Measurements from ENCODE around the gene ZFYVE9. TPM values are rescaled to one million over a fixed set of nuclear protein-coding genes. Genes with fewer than 3 reads are reported as not detected.

Gene ZFYVE9
- total and polyA plus RNA-seq, 11 donors = 3.6 to 19.2 (median 16.7) TPM

- no peak for DNase-seq
- no peak overlapping the region for H3K4me3 ChIP-seq
- 72 to 74% (median 74%) methylated on average over 1 of the region's 1 CpG for WGBS, 4 donors
These were observed 97.8 kb downstream of the ZFYVE9 start for GRCh38 chr1:52239708-52240001.

GRCh38 chr1:52240592-52241210 lies 98.8 kb downstream of the ZFYVE9 start:
- WGBS, 4 donors = 46 to 57% (median 53%) methylated on average over 4 of the region's 4 CpGs
- ATAC-seq = no peak
- H3K36me3 ChIP-seq = peaks cover 0 to 10% (median 0%) of the 10 kb centered on the region in 9 donors

More at GRCh38 chr1:52239708-52240001, 97.8 kb downstream of the ZFYVE9 start:
- no peaks in the 10 kb centered on the region for H3K9me3 ChIP-seq
- H3K36me3 ChIP-seq = peaks cover 0 to 10% (median 0%) of the 10 kb centered on the region in 9 donors
- intact Hi-C loops (cut with DNase I) = no loop called here
- no peak for ATAC-seq
- TF ChIP-seq POLR2A (IDR thresholded peaks at IDR 0.05) (no peak), CTCF (IDR thresholded peaks at IDR 0.05) (no peak)
- H3K4me1 ChIP-seq = peaks cover 0 to 26% (median 0%) of the 10 kb centered on the region in 12 donors
- H3K27ac ChIP-seq = no peak overlapping the region
- H3K27me3 ChIP-seq = peaks cover 0 to 75% (median 0%) of the 10 kb centered on the region in 9 donors

GRCh38 chr1:52243221-52243987 lies 101.5 kb downstream of the ZFYVE9 start:
- ATAC-seq = no peak
- H3K27me3 ChIP-seq = peaks cover 0 to 51% (median 0%) of the 10 kb centered on the region in 9 donors
- no peak for DNase-seq
- peaks cover 0 to 26% (median 0%) of the 10 kb centered on the region in 12 donors for H3K4me1 ChIP-seq
- no peak overlapping the region for H3K27ac ChIP-seq
- TF ChIP-seq POLR2A (IDR thresholded peaks at IDR 0.05) = no peak
- TF ChIP-seq CTCF (IDR thresholded peaks at IDR 0.05) = no peak
- intact Hi-C loops (cut with DNase I) = no loop called here
- WGBS, 4 donors = 95 to 98% (median 96%) methylated on average over 3 of the region's 3 CpGs
- peaks cover 0 to 1% (median 0%) of the 10 kb centered on the region in 9 donors for H3K36me3 ChIP-seq
- H3K9me3 ChIP-seq = no peaks in the 10 kb centered on the region
- no peak overlapping the region for H3K4me3 ChIP-seq

More at GRCh38 chr1:52240592-52241210, 98.8 kb downstream of the ZFYVE9 start:
- no peak overlapping the region for H3K4me3 ChIP-seq
- H3K4me1 ChIP-seq = peaks cover 0 to 26% (median 0%) of the 10 kb centered on the region in 12 donors
- TF ChIP-seq POLR2A (IDR thresholded peaks at IDR 0.05) (no peak), CTCF (IDR thresholded peaks at IDR 0.05) (no peak)
- no peak for DNase-seq
- H3K9me3 ChIP-seq = no peaks in the 10 kb centered on the region
- H3K27me3 ChIP-seq = peaks cover 0 to 70% (median 0%) of the 10 kb centered on the region in 9 donors
- H3K27ac ChIP-seq = no peak overlapping the region
- intact Hi-C loops (cut with DNase I) = no loop called here

GRCh38 chr1:52249831-52250230 lies 107.9 kb downstream of the ZFYVE9 start:
- Histone ChIP-seq H3K4me3 (no peak overlapping the region), H3K4me1 (no peaks in the 10 kb centered on the region), H3K27me3 (peaks cover 0 to 34% (median 0%) of the 10 kb centered on the region in 9 donors), H3K27ac (no peak overlapping the region), H3K36me3 (no peaks in the 10 kb centered on the region), H3K9me3 (peaks cover 0 to 14% (median 0%) of the 10 kb centered on the region in 12 donors)
- TF ChIP-seq CTCF (IDR thresholded peaks at IDR 0.05) (no peak), POLR2A (IDR thresholded peaks at IDR 0.05) (no peak)
- intact Hi-C loops (cut with DNase I) = no loop called here
- DNase-seq (no peak), ATAC-seq (no peak)
- WGBS, 4 donors = 100% methylated on average over 1 of the region's 1 CpG
